GF-D8 (cell line): ENCODE measurements around the gene CCDC187.
"Not testable (repeated sequence)": the region's sequence is repeated elsewhere in the genome, so short reads cannot be mapped to it uniquely, and the experiment has no call there.

Experiments
- DNase-seq: peaks from one replicate; lab custom pipeline; 2025; lab: John Stamatoyannopoulos, UW

The CCDC187 gene

DNA sequence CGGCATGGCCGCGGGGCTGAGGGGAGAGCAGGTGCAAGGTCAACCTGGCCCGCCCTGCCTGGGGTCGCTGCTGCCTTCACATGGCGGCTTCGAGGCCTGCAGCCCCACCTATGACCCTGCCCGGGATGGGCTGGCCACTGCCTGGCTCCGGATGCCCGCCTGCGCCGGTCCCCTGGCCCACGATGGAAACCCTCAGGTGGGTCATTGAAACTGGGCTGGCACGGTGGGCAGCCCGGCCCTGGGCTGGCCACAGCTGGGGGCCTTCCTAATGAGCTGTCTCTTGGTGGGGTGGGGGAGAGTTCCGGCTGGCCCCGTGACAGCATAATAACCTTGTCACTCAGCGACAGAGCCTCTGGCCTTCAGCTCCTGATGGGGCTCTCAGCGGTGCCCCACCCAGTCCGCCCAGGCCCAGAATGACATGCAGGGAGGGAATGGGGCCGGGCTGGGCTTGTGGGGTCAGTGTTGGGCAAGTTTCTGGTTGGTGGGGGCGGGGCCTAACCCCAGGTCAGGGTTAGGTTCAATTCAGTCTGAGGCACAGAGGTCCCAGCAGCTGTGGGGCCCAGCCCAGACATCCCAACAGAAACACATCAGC, at the start of gene CCDC187:
Gene CCDC187, minus strand, starts transcription at position 270 of the 592 bp plus-strand sequence. Its CDS starts 264 bp downstream, at position 6.
- DNase-seq, result no peak

DNA sequence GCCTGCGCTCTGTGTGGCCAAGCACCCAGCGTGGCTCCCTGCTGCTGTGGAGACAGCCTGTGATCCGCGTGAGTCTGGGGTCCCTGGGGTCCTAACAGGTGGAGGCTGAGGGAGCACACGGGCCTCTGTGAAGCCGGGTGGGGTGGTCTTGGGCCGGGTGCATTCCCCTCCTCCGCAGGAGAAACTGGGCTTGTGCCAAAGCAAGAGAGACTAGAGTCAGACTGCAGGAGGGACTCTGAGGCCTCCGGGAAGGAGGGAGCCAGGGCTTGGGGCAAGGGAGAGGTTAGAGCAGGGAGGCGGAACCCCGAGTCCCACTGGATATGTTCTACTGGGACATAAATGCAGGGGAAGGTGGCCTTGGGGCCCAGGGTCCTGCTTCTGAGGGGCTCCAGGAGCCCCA, 49.2 kb upstream of the CCDC187 start:
- DNase-seq, result no peak

DNA sequence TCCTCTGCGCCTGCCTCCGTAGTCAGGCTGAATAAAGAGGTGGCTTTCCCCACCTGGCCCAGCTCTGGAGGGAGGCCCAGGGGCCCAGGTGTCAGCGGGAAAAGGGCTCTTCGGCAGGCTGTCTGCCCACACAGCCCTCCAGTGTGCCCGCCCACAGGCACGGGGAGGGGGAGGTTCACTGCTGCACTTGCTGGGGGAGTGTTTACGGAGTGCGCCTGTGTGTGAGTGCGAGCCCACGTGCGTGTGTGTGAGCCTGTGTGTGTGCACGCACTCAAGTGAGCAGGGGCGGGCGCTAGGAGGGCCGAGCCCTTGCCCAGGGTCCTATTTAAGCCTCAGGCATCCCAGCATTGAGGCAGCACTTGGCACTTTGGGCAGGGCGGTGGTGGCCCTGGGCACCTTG, 48.8 kb upstream of the CCDC187 start:
- DNase-seq, result no peak

DNA sequence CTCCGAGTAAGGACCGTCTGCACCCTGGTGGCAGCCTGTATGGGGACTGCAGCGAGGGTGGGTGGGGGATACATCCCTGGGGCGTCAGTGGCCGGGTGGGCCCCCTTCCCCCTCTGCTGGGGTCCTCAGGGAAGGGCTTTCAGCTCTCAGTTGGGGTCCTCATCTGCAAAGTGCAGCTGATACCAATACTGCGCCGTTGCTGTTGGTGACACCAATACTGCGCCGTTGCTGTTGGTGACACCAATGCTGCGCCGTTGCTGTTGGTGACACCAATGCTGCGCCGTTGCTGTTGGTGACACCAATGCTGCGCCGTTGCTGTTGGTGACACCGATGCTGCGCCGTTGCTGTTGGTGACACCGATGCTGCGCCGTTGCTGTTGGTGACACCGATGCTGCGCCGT, 48.0 kb upstream of the CCDC187 start:
- DNase-seq, result not testable (repeated sequence)

DNA sequence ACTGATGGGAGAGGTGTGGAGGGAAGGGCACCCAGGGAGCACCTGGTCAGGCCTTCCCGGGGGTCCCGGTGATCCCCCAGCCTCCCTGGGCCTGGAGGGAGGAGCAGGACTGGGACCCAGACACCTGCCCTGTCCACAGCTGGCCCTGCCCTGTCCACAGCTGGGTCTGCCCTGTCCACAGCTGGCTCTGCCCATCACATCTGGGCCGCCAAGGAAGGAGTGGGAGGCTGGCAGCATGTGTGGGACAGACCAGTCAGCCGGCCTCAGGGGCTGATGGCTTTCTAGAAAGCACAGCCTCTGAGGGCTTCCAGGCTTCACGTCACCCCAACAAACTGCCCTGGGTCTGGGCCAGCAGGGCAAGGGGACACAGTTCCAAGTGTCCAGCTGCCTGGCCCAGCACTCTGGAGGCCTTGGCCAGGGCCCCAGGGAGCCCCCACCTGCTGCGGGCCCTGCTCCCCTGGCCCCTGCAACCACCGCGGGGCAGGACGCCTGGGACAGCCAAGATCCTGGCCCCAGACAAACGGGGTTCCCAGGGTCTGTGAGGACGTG, 47.4 kb upstream of the CCDC187 start:
- no peak for DNase-seq

DNA sequence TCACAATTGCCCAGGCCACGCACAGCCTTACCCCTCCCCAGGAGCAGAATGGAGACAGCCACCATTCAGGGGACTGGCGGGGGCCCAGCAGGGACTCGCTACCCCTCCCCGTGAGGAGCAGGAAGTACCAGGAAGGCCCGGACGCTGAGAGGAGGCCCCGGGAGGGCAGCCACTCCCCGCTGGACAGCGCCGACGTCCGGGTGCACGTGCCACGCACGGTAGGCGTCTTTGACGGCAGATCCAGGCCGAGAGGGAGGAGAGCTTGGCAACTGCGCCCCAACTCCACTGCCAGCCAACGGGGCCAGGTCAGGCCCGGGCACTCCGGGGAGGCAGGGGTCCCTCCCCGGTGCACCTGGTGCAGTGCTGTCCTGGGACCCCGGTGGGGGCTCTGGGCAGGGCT, 45.7 kb upstream of the CCDC187 start:
- DNase-seq, result no peak

DNA sequence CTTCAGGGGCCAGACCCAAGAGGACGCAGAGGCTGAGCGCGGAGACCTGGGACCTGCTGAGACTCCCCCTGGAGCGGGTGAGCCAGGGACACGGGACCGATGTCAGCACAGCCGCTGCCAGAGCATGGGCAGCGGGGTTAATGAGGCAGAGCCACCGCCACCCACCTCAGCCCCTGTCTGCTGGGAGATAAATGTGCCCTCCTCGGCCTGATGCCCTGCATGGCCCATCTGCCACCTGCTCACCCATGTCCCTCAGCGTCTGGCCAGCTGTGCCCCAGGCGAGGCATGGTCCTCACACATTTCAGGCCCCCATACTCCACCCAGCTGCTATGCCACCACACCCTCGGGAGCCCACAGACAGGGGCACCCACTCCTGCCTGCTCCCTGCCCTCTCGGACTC, 44.8 kb upstream of the CCDC187 start:
- DNase-seq, result no peak

DNA sequence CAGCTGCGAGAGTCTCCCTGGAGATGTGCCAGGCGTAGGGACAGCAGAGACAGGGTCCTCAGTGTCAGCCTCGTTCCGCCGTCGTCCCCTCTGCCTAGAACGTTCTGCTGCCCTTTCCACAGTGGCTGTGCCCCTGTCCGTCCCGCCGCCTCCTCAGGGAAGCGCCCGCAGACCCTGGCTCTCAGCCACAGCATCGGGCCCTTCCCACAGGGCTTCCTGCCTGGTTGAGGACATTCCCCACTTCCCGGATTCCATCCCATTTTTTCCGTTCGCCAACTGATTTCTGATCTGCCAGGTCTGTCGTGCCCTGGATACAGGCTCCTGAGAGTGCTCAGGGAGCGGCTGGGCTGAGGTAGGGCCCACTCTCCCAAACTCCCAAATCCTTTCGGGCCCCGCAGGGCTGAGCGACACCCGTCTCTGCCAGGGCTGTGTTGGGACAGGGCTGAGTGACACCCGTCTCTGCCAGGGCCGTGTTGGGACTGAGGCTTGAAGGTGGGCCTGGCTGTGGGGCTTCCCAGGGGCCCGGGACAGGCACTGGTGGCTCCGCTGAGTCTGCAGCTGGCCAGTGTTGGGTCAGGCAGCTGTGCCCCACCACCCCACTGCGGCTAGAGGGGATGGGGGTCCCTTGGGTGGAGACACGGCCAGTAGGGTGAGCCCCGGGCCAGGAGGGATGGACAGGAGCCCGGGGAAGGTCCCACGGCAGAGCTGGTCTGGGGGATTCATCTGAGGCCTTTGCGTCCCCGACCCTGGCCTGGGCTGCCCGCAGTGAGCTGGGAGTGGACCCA, 43.8 kb upstream of the CCDC187 start:
- DNase-seq, result no peak

DNA sequence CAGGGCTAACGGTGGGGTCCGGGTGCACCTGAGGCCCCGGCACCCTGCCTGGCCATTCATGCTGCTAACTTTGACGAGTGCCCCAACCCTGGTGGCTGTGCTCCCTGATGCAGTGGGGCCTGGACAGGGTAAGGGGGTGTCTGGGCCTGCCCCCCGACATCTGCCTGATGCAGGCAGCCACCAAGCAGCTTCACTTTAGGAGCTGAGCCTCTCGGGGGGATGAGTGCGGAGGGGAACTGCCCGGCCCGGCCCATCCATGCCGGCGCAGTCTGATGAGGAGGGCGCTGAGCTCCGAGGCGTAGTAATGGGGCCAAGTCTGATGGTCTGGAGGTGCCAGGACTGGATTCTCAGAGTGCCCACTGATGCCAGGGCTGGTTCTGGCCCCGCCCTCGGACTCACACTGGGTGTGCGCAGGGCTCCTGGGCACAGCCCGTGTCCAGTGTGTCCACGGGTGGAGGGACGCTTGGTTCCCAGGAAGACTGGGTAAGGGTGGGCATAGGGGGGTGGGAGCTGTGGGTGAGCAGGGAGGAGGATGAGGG, 43.1 kb upstream of the CCDC187 start:
- DNase-seq, result no peak

DNA sequence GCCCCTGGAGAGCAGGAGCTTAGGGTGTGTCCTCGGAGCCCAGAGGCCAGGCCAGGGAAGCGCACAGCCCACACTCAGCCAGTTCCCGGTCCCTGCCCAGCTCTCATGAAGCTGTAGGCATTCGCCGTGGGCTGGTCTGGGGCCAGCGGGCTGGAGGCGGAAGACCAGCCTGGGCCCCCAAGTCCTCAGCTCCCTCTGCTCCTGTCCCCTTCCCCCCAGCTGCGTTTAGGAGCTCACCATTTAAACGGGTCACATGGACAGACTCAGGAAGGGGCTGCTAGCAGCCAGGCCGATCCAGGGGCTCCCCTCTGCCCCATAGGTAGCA, 42.2 kb upstream of the CCDC187 start:
- no peak for DNase-seq

DNA sequence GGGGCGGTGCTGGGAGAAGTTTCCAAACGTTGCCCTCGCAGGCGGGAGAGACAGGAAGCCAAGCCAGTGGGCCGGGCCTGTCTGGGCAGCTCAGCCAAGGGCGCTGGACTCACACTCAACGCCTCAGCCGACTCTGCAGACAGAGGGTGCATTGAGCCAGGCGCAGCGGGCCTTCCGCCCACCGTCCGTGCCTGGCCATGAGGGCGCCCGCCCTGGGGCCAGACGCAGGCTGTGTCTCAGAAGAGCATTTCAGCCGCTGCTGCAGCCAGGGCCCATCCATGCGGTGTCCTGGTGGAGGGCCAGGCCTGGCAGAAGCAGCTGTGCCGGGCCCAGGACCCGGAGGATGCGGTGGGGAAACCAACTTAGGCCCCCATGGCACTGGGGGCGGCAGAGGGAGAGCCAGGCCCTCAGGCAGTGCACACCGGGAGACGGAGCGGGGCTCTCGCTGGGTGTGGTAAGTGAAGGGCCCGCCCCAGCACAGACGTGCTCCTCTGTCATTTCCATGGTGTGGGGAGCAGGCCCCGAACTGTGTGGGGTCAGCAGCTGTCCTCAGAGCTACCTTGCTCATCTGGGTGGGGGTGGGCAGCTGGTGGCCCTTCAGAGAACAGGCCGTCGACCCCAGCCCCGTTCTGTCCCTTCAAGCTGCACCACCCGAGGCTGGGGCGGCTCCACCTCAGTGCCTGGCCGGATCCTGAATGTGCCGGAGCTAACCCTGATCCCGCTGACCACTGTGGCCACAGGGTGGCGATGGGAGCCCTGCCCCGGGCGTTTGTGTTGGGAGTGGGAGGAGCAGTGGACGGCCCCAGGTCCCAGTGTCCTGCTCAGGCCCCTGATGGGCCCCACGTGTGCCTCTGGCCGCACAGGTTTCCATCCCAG, 41.6 kb upstream of the CCDC187 start:
- DNase-seq, result no peak

DNA sequence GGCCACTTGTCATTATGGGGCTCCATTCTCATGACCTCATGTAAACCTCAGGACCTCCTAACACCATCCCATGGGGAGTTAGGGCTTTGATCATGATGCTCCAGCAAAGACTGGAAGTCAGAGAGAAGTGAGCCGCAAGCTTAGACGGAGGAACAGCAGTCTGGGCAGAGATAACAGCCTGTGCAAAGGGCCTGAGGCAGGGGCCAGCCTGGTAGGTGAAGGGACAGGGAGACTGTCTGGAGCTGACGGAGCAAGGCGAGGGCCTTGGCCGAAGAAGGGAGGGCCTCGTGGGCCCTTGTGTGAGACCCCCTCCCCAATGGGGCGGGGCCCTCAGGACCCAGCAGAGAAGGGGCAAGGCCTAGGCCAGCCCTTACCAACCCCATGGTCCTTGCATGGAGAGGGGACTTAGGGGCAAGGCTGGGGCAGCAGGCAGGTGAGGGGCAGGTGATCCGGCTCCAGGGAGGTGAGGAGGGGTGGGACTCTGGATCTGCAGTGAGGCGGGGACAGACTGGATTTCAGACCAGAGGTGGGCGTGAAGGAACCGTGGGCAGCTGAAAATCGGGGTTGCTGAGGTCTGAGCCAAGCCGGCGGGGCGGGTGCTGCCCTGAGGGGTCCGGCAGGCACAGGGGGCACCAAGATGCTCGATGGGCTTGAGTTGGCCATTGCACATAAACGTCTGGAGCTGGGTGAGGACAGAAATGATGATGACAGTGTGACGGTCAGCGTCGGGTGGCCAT, 40.8 kb upstream of the CCDC187 start:
- no peak for DNase-seq

DNA sequence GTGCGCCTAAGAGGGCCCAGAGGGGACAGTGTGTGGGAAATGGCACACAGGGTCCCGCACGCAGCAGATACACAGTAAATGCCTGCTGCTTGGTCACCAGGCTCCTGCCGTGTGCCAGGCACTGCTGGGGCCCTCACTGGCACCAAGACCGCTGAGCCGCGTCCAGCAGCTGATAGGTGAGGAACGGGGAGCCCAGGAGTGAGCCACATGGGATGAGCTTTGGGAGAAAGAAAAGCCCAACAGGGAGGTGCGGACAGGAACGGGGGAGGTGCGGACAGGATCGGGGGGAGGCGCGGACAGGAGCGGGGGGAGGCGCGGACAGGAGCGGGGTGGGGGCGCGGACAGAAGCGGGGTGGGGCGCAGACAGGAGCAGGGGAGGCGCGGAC, 40.0 kb upstream of the CCDC187 start:
- DNase-seq, result no peak

DNA sequence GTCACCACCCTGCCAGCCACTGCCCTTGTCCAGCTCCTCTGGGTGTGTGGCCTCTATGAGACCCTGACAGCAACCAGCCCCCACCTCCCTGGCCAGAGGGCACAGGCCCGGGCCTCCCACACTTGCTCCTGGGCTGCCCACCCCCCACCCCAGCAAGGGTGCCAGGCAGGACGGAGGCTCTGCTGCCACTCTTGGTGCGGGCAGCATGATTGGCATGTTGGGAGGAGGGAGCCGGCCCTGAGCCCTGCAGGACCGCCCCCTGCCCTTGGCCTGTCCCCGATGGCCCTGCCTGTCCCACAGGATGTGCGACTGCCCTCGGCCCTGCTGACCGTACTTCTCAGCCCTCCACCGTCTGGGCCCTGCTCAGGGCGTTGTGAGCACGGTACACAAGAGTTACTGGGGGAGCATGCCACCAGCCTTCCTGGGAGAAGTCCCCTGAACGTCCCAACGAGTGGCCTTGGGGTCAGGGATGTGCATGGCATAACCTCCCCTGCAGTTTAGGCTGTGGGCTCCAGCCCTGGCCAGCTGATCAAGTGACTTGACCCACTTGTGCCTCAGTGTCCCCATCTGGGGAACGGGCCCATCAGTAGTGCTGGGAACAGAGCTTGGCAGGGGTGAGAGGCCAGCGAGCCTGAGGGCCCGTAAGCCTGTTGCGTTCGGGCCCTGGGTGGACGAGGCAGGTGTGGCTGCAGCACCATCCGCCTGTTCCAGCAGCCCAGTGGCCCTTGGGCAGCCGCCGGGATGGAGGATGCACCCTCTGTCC, 39.4 kb upstream of the CCDC187 start:
- DNase-seq, result no peak

DNA sequence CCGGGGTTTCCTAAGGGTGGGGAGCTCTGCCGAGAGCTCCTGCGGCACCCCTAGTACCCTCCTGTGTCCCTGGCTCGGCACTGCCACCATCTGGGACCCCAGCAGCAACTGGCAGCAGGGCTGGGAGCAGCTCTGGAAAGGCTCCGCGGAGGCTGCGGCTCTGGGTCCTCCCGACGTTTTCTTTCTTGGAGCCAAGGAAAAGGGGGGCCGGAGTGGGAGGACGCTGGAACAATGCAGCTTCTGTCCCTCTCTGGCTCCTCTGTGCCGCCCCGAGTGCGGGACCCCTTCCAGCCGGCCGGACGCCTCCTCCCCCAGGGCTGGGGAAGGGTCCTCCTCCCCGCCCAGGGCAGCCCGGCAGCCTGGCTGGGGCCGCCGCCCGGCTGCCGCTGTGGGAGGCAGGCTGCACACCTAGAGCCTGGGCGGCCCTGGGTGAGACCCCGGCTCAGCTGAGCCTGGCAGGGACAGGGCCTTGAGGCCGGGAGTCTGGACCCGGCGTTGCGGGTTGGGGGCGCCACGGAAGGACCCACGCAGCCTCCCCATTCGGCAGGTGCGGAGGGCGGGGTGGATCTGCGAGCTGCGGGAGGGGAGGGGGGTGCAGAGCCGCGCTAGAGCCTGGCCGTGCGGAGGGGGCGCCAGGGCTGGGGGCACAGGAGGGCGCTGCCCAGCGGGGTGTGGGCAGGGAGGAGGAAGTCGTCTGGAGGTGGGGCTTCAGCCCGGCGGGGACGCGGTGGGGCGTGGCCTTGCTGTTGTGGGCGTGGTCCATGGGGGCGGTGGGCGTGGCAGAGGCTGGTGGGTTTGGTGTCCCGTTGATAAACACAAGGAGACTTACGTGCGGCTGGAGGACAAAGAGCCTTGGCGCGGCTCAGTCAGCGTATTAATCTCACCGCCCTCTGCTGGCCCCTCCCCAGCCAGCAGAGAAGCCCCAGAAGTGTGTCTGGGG, 38.6 kb upstream of the CCDC187 start:
- DNase-seq, result no peak

DNA sequence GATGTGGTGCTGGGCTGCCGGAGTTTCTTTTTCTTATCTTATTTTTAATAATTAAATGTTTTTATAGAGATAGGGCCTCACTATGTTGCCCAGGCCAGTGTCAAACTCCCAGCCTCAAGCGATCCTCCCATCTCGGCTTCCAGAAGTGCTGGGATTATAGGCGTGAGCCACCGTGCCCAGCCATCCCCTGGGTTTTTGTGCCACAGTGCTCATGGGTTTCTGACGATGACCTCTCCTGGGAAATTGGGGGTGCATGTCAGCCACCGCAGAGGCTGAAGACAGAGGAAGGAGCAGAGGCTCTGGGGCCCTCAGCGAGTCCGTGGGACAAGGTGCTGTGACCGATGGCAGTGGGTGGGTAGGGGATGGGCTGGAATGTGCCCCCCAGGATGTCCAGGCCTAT, 37.9 kb upstream of the CCDC187 start:
- DNase-seq, result no peak

DNA sequence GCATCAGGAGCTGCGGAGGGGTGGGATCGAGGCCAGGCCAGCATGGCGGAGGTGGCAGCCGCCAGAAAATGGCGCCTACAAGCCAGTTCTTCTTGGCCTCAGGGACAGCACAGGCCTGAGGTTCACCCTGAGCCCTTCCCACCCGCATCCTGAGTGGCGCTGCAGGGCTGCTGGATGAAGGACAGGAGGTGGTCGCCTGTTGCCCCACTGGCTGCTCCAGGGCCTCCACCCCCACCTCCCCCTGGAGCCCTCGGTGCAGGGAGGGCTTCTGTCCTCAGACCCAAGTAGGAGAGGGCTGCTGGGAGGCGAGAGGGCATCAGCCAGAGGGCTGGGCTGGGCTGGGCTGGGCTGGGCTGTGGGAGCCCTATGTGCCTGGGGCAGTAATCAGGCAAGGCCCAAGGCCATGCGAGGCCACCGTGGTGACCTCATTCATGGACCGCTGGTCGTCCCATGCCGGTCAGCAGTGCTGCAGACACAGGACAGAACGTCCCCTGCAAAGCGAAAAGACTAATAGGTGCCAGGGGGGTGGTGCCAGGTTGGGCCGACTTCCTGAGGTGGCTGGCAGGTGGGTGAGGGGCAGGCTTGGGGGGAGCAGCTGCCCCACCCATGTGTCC, 37.3 kb upstream of the CCDC187 start:
- DNase-seq, result no peak

DNA sequence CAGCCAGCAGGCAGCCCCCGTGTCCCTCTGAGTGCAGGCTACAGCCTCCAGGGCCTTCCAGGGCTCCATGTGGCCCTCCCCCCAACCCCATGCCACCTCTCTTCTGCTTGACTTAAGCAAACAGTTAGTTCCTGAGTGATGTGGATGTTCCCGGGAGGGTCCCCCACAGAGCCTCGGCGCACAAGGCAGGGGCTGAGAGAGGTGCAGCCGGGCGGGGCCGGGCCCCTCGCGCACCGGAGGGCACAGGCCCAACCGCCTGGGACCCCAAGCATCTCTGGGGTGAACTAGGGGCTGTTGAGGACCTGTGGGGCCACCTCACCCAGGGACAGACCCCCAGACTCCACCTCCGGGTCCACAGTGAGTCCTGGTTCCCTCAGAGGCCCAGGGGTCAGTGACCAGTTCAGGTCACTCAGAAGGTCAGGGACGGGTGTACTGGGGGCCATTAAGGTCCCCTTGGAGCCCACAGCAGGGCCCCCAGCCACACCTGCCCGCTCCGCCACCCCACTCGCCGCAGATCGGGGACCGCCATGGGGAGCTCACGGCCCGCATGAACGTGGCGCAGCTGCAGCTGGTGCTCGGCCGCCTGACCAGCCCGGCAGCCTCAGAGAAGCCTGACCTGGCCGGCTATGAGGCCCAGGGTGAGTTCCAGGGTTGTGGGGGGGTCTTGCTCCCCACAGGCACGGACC, 36.6 kb upstream of the CCDC187 start:
- DNase-seq, result no peak

DNA sequence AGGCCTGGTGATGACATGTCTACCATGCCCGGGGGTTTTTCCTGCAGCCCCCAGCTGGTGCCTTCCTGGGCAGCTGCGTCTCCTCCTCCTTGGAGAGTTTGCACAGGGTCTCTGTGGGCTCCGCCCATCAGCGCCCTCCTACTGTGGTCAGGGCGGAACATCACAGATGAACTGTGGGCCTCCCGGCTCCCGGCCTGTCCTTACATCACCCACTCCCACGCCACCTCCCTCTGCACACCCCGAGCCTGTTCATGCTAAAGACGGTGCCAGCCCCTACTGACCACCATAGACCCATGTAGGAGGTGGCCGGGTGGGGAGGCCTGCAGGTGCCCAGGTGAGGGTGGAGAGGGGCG, 36.0 kb upstream of the CCDC187 start:
- DNase-seq, result no peak
